GM13976 (cell line): ENCODE measurements around the gene GLIS1.

Experiments used
- DNase-seq: peaks from one replicate; pipeline ENCODE4 v3.0.0; 2012; ENCODE audit warnings: low spot score
- in situ Hi-C: fragments of 300-500 bp; cut with MboI; formaldehyde crosslinking; loops from one replicate; pipeline ENCODE4 v1.12.0; 2022; ENCODE audit warnings: low sequenced_read_pairs, mixed read lengths, inconsistent platforms; ENCODE audit not compliant: unreplicated experiment
- TF ChIP-seq, protein P1 (sequence below): IDR thresholded peaks from 2 replicates; pipeline ENCODE4 v1.5.1; 2012; ENCODE audit warnings: borderline replicate concordance, mild to moderate bottlenecking; ENCODE audit not compliant: insufficient read depth; ENCODE audit errors: extremely low read depth, missing control alignments, control extremely low read depth

Gene GLIS1

DNA sequence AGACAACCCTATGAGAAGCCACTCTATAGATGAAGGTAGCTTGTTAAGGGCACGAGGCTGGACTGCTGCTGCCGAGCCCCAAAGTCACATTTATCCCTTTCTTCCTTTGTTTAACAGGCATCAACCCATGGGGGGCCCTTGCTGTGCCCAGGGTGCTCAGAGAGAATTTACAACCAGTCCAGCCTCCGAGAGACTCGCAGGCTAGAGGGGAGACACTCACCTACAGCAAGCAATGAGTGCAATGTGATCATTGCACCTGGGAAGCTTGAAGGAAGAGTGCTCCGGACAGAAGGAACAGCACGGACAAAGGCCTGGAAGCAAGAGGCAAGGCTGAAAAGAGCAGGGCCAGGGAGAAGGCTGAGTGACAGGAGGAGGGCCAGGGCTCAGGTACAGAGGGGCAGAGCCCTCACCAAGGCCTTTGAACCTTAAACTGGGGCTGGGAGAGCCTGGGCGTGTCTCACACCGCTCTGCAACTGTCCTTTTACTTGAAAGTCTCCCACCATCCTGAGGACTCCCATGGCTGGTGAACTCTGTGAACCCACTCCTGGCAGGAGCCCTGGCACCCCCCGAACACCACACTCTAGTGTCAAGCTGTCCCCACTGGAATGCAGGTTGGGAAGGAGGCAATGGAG, 252.5 kb downstream of the GLIS1 start:
- in situ Hi-C loops = loop anchor here (25.0 kb wide), 1 partner anchor 201 kb away; no protein-coding TSS in a partner anchor
- no peak for DNase-seq
- TF ChIP-seq, protein P1, sequence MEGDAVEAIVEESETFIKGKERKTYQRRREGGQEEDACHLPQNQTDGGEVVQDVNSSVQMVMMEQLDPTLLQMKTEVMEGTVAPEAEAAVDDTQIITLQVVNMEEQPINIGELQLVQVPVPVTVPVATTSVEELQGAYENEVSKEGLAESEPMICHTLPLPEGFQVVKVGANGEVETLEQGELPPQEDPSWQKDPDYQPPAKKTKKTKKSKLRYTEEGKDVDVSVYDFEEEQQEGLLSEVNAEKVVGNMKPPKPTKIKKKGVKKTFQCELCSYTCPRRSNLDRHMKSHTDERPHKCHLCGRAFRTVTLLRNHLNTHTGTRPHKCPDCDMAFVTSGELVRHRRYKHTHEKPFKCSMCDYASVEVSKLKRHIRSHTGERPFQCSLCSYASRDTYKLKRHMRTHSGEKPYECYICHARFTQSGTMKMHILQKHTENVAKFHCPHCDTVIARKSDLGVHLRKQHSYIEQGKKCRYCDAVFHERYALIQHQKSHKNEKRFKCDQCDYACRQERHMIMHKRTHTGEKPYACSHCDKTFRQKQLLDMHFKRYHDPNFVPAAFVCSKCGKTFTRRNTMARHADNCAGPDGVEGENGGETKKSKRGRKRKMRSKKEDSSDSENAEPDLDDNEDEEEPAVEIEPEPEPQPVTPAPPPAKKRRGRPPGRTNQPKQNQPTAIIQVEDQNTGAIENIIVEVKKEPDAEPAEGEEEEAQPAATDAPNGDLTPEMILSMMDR = no peak

DNA sequence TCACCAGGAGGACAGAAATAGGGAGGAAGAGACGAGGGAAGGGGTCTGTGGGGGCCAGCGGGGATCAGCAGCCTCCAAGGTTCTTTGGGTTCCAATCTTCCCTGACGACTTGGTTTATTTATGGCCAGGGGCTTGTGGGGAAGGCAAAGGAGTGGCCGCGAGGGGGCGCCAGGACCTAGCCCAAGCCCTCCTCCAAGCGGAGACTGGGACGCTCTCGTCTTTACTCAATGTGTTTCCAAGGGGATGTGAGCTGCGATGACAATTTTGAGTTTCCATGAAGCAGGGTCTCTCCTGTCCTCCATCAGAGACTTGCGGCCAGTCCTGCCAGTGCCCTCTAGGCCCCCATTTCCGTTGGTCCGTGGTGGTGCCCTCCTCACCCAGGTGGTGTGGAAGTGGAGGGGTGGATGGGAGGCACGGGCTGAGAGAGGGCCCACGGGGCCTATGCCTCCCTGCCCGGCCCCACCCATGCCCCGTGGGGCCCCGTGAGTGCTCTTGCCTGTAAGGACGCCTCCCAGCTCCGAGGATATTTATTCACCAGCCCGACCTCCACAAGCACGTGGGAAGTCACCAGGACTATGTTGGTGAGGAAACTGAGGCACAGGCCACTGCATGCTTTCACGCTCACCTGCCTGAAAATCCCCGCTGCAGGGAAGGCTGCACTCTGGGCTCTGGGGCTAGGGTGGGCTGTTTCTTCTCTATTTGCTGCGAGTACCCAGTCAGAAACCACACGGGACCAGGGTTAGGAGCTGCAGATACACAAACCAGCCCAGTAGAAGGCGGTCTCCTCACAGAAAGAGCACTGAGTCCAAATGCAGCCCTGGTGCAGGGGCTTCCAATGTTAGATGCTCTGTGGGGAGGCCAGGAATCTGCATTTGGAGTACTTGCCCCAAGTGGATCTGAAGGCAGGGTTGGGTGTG, 253.2 kb downstream of the GLIS1 start:
- peak; percentile 88 for DNase-seq
- in situ Hi-C loops = loop anchor here (25.0 kb wide), 1 partner anchor 202 kb away; no protein-coding TSS in a partner anchor
- TF ChIP-seq, protein P1 = peak; percentile 69

DNA sequence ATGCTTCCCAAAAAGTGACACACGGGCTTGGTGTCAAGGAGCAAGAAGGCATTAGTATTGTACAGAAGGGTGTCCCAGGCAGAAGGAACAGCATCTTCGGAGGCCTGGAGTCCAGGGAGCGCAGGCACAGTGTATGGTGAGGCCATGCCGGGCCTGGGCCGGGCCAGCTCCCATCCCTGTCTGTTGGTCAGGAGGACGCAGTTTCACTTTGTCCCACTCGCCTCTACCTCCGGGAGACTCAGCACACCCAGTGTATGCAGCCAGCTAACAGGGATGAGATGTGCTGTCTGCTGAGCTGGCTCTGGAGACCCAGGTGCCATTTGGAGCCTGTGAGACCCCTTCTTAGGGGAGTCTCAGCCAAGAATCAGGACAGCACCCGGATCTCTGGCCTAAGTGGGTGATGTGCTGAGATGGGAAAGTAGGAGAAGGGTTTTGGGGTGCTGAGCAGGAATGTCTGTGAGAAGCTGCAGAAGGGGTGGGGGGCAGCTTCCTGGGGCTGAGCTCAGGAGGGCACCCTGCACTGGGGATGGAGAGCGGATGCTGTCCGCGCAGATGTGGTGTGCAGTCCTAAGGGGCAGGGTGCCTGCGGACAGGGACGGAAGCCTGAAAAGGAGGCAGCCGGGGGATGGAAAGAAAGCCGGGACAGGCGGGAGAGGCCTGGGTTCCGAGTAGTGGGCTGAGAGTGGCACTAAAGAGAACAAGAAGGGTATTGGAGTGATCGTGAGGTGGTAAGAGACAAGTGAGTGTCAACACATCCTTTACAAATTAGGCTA, 254.1 kb downstream of the GLIS1 start:
- no peak for DNase-seq
- TF ChIP-seq, protein P1 = no peak
- in situ Hi-C loops = loop anchor here (25.0 kb wide), 1 partner anchor 202 kb away; no protein-coding TSS in a partner anchor

DNA sequence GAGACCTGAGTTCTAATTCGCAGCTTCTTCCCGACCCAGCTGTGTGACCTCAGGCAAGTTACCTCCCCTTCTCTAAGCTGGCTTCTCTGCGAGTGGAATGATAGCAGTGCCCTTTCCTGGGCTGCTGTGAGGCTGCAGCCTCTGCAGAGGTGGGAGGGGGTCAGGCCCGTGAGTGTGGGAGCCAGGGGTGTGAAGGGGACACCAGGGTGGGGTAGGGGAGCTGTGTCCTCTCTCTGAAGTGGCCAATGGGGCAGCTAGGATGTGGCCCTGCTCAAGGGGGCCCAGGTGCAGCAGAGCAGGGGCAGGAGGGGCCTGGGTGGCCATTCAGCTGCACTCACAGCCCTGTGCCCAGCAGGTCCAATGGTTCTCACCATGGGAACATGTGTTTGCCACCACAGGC, 255.3 kb downstream of the GLIS1 start:
- DNase-seq = no peak
- in situ Hi-C loops = loop anchor here (25.0 kb wide), 1 partner anchor 204 kb away; no protein-coding TSS in a partner anchor
- TF ChIP-seq, protein P1 = no peak

DNA sequence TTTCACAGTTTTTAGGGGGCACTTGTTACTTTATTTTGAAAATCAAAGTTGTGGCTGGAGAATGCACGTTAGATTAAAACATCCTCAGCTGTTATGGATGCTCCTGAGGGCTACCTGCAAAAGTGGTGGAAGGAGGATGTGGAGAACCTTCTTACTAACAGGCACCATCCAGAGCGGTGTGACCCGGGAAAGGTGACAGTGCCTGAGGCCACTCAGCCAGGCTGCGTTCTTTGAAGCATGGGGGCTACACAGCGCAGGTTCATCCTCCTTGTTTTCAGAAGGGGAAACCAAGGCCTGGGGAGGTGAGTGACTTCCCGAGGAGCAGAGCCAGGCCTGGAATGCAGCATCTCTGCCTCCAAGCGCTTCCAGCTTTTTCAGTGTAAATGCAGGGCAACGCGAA, 255.8 kb downstream of the GLIS1 start:
- TF ChIP-seq, protein P1 = no peak
- in situ Hi-C loops = loop anchor here (25.0 kb wide), 1 partner anchor 204 kb away; no protein-coding TSS in a partner anchor
- DNase-seq = no peak
